A549 (cell line): Measurements from ENCODE around the gene MRPS22.

Experiments
- JUNB ChIP-seq: fragments of >200 bp; sonication (Bioruptor Twin); formaldehyde crosslinking; IDR thresholded peaks from 2 replicates; pipeline ENCODE4 v1.6.1; 2016
- TF ChIP-seq, protein P1 (sequence below): fragments of >200 bp; sonication (Bioruptor Twin); formaldehyde crosslinking; IDR thresholded peaks from 3 replicates; pipeline ENCODE4 v1.5.1; 2016

GRCh38 chr3:139355891-139356290 is 12.1 kb downstream of the MRPS22 start:
- TF ChIP-seq JUNB = no peak
- TF ChIP-seq, protein P1, sequence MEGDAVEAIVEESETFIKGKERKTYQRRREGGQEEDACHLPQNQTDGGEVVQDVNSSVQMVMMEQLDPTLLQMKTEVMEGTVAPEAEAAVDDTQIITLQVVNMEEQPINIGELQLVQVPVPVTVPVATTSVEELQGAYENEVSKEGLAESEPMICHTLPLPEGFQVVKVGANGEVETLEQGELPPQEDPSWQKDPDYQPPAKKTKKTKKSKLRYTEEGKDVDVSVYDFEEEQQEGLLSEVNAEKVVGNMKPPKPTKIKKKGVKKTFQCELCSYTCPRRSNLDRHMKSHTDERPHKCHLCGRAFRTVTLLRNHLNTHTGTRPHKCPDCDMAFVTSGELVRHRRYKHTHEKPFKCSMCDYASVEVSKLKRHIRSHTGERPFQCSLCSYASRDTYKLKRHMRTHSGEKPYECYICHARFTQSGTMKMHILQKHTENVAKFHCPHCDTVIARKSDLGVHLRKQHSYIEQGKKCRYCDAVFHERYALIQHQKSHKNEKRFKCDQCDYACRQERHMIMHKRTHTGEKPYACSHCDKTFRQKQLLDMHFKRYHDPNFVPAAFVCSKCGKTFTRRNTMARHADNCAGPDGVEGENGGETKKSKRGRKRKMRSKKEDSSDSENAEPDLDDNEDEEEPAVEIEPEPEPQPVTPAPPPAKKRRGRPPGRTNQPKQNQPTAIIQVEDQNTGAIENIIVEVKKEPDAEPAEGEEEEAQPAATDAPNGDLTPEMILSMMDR = no peak
